ENCODE measurements around the gene ZFAND2A.

ZFAND2A gene

DNA sequence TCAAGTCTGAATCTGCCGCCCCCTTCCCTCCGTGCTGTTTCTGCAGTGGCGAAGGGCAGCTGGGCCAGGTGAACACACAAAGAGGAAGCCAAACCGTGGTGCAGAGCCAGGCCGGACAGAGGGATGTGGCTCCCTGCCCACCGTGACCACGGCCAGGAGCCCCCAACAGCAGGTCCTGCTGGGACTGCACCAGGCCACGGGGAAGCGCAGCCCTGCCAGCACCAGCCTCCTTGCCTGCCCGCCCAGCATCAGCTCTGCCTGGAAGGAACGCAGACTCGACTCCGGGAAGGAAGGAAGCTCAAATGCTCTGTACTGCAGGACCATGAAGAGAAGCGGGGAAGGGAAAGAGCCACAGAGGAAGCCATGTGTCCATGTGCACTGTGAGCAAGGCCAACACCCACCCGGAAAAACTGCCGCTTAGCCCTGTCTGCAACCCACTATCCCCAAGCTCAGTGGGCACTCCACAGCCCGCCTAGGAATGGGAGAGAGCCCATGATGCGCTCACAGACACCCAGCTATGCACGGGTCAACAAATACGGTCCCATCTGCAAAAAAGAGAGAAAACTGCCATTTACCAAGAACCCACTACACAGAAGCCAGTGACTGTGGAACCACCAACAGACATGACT, 53.1 kb downstream of the ZFAND2A start:
- no peak for DNase-seq (ENCODE audit: low read depth in 2 of 2)

DNA sequence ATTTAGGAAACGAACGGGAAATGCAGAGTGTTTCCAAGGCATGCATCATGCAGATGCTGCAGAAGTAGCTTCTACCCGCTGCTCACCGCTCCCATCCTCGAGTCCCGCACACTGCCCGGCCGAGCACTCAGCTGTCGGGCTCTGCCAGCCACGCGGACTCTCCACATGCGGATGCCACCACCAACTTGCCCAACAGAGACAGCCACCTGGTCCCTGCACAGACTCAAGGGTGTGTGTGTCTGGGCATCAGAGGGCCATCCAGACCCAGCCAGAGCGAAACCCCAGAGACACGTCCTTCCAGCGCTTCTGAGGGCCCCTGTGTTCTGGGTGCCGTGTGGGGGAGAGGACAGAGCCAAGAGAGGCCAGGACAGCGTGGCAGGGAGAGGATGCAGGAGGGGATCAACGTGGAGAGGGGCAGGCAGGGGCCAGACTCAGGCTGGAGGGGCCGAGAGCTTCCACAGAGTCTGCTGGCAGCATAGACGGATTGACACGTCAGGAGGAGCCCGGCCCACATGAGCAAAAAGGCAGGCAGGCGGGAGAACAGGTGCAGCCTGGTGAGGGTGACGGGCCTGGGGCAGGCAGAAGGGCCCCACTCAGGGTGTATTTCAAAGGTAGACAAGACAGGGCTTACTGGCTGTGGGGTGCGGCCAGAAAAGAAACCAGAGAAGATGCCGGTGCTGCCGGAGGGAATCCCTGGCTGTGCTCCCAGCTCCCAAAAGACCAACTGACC, 53.8 kb downstream of the ZFAND2A start:
- no peak for DNase-seq (ENCODE audit: low read depth in 2 of 2)

DNA sequence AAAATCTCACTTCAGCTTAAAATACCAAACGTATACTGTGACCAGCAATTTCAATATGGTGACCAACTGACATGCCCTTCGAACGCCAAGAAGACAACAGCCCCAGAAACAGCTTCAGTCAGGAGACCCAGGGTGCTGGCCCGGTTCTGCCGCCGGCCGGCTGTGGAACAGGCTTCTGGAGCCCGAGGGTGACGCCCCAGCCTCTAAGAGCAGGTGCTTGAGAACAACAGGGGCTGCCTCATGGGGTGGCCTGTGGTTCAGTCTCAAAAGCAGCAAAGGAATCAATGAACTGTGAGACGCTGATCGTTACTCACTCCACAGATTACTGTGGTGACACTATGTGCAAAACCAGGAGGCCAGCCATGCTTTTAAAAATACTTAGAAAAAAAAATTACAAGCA, 54.8 kb downstream of the ZFAND2A start:
- DNase-seq (ENCODE audit: low read depth in 2 of 2) = no peak

- no peak for DNase-seq (ENCODE audit: low read depth in 2 of 2)
Measured at GRCh38 chr7:1104516-1105179, 55.3 kb downstream of the ZFAND2A start.

DNA sequence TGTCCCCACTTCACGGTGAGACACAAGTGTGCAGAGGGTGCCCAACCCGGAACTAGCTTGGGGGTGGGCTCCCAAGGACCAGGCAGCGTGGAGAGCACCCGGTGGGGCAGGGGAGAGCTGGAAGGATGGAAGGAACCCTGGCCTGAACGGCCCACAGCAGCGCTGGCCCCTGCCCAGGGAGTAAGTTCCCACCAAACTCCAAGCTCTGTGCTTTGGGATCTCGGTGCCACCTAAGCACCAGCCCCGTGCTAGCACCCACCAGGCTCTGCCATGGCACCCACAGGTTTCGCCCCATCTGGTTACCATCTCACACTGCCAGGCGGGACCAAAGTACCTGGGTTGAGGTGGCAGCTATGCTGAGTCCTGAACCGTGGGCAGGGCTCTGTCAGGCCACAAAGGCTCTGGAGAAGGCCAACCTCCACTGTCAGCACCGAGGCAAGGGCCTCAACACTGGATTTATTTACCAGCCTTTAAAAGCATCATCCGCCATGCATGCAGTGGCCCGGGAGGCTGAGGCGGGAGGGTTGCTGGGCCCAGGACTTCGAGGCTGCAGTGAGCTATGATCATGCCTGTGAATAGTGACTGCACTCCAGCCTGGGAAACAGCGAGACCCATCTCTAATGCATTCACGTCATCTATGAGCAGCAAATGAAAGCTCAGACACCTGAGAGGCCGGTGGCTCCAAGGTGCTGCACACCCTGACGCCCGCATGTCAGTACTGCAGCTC, 56.0 kb downstream of the ZFAND2A start:
- DNase-seq (ENCODE audit: low read depth in 2 of 2) = no peak

DNA sequence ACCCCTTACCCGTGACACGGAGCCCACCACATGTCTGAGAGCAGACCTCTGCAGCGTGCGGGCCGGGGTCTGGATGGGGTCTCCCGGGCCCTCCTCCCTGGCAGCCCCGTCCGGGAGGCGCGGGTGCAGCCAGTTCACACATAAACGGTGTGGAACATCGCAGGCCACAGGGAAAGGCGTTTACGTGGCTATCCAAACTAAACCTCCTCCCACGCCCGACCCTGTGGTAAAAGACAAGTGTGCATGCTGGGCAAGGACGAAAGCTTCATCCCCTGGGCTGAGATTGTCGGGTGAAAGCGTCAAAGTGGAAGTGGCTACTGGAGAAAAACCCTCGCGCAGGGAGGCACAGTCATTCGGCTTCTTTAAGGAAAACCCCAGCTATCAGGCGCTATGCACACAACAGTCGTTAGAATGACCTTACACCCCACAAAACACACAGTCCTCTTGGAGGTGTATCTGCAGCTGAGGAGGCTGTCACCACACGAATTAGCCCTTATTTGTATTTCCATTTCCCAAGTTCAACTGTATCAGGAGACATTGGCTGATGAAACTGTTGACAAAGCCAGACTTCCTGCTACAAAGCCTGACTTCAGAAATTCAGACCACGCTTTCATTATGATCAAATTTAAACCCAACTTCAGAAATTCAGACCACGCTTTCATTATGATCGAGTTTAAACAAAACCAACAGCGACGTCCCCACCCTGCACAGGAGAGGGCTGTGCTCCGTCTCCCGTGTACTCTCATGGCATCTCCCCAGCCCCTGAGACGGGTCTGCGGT, 56.8 kb downstream of the ZFAND2A start:
- no peak for DNase-seq (ENCODE audit: low read depth in 2 of 2)

Data from activated CD8-positive, alpha-beta memory T cell treated with anti-CD3 and anti-CD28 coated beads for 4 hours (primary cell).